Tibial artery (tissue), 4 donors: ENCODE results near the gene PCGF2.

Experiments
- DNase-seq, 2 donors: peaks; one replicate each; pipeline ENCODE4 v3.0.0-alpha.2; 2019
- H3K27ac ChIP-seq, 2 donors: fragments of 200-600 bp; sonication (generic) in 1 of 2; 1 replicate in 1 of 2; 2 replicates in 1 of 2; pipeline ENCODE4 v1.5.1; 2018 to 2019; ENCODE audit warnings: mild to moderate bottlenecking in 1 of 2
- H3K27me3 ChIP-seq, 2 donors: fragments of 200-600 bp; sonication (generic) in 1 of 2; one replicate each; pipeline versions ENCODE4 v1.5.1 to v1.6.0; 2016 to 2019
- H3K36me3 ChIP-seq, 3 donors: fragments of 200-600 bp; sonication (generic) in 2 of 3; one replicate each; pipeline ENCODE4 v1.5.1; 2016 to 2019; ENCODE audit warnings: mild to moderate bottlenecking in 2 of 3
- H3K4me1 ChIP-seq, 4 donors: fragments of 200-600 bp; sonication (generic) in 2 of 4; 1 replicate in 3 of 4; 2 replicates in 1 of 4; pipeline ENCODE4 v1.5.1; 2016 to 2019
- H3K4me3 ChIP-seq, 2 donors: fragments of 200-600 bp; sonication (generic) in 1 of 2; 1 replicate in 1 of 2; 2 replicates in 1 of 2; pipeline ENCODE4 v1.5.1; 2018 to 2019; ENCODE audit warnings: mild to moderate bottlenecking in 2 of 2
- H3K9me3 ChIP-seq, 3 donors: fragments of 200-600 bp; sonication (generic) in 1 of 3; one replicate each; pipeline ENCODE4 v1.5.1; 2016 to 2019
- intact Hi-C: fragments of 100-400 bp; cut with DNase I; formaldehyde crosslinking; loops from one replicate; pipeline ENCODE4 v1.15.0; 2023; ENCODE audit warnings: low total_unique reads
- TF ChIP-seq, protein P1 (sequence below), 2 experiments: fragments of 200-600 bp in 1 of 2; fragments of 450-650 bp in 1 of 2; IDR thresholded peaks; one replicate each; pipeline ENCODE4 v1.5.1; 2017 to 2019; ENCODE audit warnings: antibody characterized with exemption in 2 of 2, mild to moderate bottlenecking in 1 of 2, moderate library complexity in 1 of 2

The PCGF2 gene

GRCh38 chr17:38779965-38780752 lies 32.0 kb upstream of the PCGF2 start:
- H3K27me3 ChIP-seq, result no peaks in the 10 kb centered on the region
- intact Hi-C loops, result no loop called here
- H3K36me3 ChIP-seq, result peaks cover 96 to 100% (median 98%) of the 10 kb centered on the region in 3 donors

GRCh38 chr17:38777641-38778250 lies 29.6 kb upstream of the PCGF2 start:
- DNase-seq, result no peak
- TF ChIP-seq, protein P1, sequence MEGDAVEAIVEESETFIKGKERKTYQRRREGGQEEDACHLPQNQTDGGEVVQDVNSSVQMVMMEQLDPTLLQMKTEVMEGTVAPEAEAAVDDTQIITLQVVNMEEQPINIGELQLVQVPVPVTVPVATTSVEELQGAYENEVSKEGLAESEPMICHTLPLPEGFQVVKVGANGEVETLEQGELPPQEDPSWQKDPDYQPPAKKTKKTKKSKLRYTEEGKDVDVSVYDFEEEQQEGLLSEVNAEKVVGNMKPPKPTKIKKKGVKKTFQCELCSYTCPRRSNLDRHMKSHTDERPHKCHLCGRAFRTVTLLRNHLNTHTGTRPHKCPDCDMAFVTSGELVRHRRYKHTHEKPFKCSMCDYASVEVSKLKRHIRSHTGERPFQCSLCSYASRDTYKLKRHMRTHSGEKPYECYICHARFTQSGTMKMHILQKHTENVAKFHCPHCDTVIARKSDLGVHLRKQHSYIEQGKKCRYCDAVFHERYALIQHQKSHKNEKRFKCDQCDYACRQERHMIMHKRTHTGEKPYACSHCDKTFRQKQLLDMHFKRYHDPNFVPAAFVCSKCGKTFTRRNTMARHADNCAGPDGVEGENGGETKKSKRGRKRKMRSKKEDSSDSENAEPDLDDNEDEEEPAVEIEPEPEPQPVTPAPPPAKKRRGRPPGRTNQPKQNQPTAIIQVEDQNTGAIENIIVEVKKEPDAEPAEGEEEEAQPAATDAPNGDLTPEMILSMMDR (IDR thresholded peaks at IDR 0.05), result no peak
- Histone ChIP-seq H3K4me3 (no peak overlapping the region), H3K4me1 (no peaks in the 10 kb centered on the region), H3K9me3 (no peaks in the 10 kb centered on the region), H3K27me3 (no peaks in the 10 kb centered on the region), H3K36me3 (peaks cover 95 to 100% (median 98%) of the 10 kb centered on the region in 3 donors), H3K27ac (no peak overlapping the region)
- intact Hi-C loops, result no loop called here

More at GRCh38 chr17:38779965-38780752, 32.0 kb upstream of the PCGF2 start:
- Histone ChIP-seq H3K9me3 (no peaks in the 10 kb centered on the region), H3K4me1 (no peaks in the 10 kb centered on the region), H3K4me3 (no peak overlapping the region), H3K27ac (no peak overlapping the region)
- no peak for DNase-seq
- TF ChIP-seq, protein P1 (IDR thresholded peaks at IDR 0.05), result no peak

DNA sequence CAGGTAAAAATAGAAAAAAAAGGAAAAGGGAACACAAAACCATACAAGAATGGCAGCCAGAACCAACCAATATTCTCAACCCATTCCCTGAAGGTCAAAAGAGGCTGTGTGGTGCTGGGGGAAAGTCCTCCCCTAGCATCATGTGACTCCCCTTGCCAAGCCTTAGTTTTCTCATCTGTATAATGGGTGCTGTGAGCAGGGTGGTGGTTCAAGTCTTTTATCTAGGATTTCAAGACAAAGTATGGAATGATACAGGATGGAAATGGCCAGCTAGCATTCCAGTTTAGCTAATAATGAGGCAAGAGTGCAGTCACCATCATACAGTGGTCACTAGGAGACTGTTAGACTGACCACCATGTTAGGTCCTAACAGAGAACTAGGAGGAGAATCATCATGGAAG lies 25.1 kb upstream of the PCGF2 start:
- TF ChIP-seq, protein P1 (IDR thresholded peaks at IDR 0.05), result no peak
- intact Hi-C loops, result no loop called here
- peaks cover 89 to 100% (median 97%) of the 10 kb centered on the region in 3 donors for H3K36me3 ChIP-seq

GRCh38 chr17:38768417-38768816 lies 20.3 kb upstream of the PCGF2 start:
- Histone ChIP-seq H3K27ac (no peak overlapping the region), H3K4me3 (no peak overlapping the region), H3K36me3 (peaks cover 50 to 100% (median 91%) of the 10 kb centered on the region in 3 donors), H3K4me1 (no peaks in the 10 kb centered on the region), H3K27me3 (no peaks in the 10 kb centered on the region), H3K9me3 (no peaks in the 10 kb centered on the region)
- intact Hi-C loops, result no loop called here
- no peak for DNase-seq
- TF ChIP-seq, protein P1 (IDR thresholded peaks at IDR 0.05), result no peak

More for the DNA sequence above, 25.1 kb upstream of the PCGF2 start:
- no peak overlapping the region for H3K4me3 ChIP-seq
- no peaks in the 10 kb centered on the region for H3K9me3 ChIP-seq
- no peak for DNase-seq
- no peaks in the 10 kb centered on the region for H3K4me1 ChIP-seq
- H3K27ac ChIP-seq, result no peak overlapping the region
- H3K27me3 ChIP-seq, result no peaks in the 10 kb centered on the region

DNA sequence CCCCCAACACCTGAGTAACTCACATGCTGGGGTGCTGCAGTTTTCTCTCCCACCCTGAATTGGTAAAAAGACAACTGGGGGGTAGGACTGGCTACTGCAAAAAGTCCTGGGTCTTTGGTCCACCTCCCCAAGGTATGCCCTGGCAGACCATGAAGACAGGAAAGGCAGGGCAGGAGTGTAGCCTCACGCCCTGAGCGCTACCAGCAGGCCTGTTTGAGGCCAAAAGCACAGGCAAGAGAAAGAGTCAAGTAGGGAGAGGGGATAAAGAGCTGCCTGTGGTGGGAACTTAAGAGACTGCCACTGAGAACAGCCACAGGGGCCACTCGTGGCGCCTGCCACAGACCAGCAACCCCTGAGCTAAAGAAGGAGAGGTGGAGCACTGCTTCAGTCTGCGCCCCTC lies 18.2 kb upstream of the PCGF2 start:
- Histone ChIP-seq H3K4me3 (no peak overlapping the region), H3K4me1 (no peaks in the 10 kb centered on the region), H3K27me3 (no peaks in the 10 kb centered on the region), H3K9me3 (no peaks in the 10 kb centered on the region), H3K36me3 (peaks cover 44 to 100% (median 90%) of the 10 kb centered on the region in 3 donors), H3K27ac (no peak overlapping the region)
- no peak for DNase-seq
- intact Hi-C loops, result no loop called here
- TF ChIP-seq, protein P1 (IDR thresholded peaks at IDR 0.05), result no peak
